HG03521 (cell line): ENCODE results near the gene JAG2.
A peak's percentile ranks its signal among the peaks of the same experiment; 100 is the strongest.

Experiments
- ATAC-seq: cut with Tn5 transposase; IDR thresholded peaks from one replicate; pipeline ENCODE4 v1.9.1; 2021; ENCODE audit warnings: mild to moderate bottlenecking, moderate library complexity; ENCODE audit not compliant: unreplicated experiment

The JAG2 gene

DNA sequence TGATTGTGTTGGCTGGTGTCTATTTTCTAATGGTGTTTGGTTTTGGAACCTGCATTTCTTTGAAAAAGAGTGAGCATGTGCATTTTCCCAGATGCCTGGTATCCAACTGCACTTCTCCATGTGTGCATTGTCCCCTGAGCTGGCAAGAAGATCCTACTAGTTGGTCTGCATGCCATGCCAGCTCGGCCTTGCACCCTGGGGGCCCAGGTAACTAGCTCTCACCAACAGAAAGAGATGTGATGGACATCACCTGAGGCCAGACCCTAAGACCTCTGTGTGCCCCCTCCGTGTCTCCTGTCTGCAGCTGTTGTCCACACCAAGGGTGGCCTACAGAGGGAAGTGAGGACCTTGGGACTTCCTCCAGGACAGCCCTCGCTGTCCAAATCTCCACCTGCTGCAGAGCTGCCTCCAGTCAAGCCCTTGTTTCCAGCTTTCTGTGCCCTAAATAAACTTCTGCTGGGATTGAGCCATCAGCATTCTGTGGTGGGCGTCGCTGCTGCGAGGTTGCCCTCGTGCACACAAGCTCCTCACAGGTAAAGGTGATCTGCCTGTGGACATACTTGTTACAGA, 73.3 kb downstream of the JAG2 start:
- no peak for ATAC-seq

GRCh38 chr14:105094193-105094907, 74.2 kb downstream of the JAG2 start:
- no peak for ATAC-seq

- peak; percentile 43 for ATAC-seq
Observed at GRCh38 chr14:105093431-105094192, 75.0 kb downstream of the JAG2 start.

DNA sequence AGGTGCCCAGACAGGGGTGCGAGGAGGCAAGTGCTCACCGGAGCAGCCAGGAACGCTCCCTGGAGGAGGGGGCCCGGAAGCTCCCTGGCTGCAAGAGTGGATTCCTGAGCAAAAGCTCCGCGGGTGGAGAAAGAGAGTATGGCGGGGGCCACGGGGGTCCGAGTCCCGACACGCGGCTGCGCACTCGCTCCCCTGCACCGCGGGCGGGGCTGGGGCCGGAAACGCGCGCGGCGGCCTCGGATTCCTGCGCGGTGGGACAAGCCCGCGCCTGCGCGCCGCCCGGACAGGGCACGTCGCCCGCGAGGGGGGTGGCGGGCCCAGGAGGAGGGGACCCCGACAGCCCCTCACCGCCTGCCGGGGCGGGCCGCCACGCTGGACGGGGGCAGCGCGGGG, 75.5 kb downstream of the JAG2 start:
- ATAC-seq = peak; percentile 33

GRCh38 chr14:105092171-105093037, 76.2 kb downstream of the JAG2 start:
- ATAC-seq = no peak

DNA sequence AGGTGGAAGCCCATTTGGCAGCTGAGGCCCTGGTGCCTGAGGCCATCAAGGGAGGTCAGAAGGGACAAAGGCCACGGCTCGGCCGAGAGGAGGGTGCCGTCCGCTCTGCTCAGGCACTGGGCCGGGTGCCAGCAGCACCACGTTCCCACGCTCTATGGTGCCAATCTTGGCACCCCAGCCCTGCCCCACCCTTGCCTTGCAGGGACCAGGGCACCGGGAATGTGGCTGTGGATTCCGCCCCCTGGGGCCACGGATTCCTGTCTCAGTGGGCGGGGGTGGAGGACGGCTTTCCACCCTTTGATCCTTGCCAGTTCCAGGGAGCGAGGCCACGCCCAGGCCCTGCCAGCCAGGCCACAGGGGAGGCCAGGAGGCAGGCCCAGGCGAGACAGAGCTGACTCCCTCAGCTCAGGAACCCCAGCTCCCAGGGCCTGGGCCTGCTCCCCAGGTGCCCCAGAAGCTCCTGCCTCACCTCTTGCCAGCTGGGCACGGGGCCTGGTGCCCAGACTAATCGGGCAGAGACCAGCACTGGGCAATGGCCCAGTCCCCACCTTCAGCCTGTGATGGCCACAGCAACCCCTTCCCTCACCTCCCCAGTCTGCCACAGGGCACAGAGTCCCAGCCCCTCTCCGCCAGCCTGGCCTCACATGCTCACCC, 76.9 kb downstream of the JAG2 start:
- no peak for ATAC-seq

- no peak for ATAC-seq
Observed at GRCh38 chr14:105091054-105091516, 77.5 kb downstream of the JAG2 start.
